CD4-positive, alpha-beta memory T cell (primary cell): ENCODE results near the gene C18orf54. TPM values are rescaled to one million over a fixed set of nuclear protein-coding genes. Genes with fewer than 3 reads are reported as not detected.
A peak's percentile ranks its signal among the peaks of the same experiment; 100 is the strongest.
"Not testable (repeated sequence)": the region's sequence is repeated elsewhere in the genome, so short reads cannot be mapped to it uniquely, and the experiment has no call there.

Source experiments
- CTCF ChIA-PET: fragments of 350-600 bp; sonication (Branson Sonifier 250); formaldehyde crosslinking; loops from one replicate; lab custom pipeline; 2021; ENCODE audit warnings: inconsistent platforms; ENCODE audit not compliant: partially characterized antibody; lab: Charles Lee
- POLR2A ChIA-PET: fragments of 350-600 bp; sonication (Branson Sonifier 250); formaldehyde crosslinking; loops from one replicate; lab custom pipeline; 2021; ENCODE audit not compliant: partially characterized antibody; lab: Charles Lee
- DNase-seq, 5 donors: peaks; one replicate each; pipeline versions ENCODE4 v3.0.0 to v3.0.0-alpha.2; 2020 to 2022; ENCODE audit warnings: mixed read lengths in 1 of 5
- H3K27ac ChIP-seq: one replicate; pipeline ENCODE4 v1.7.0; 2013; ENCODE audit warnings: low read depth, low read length
- H3K27me3 ChIP-seq: 2 replicates; pipeline ENCODE4 v1.7.0; 2013; ENCODE audit warnings: mild to moderate bottlenecking, low read length, moderate library complexity; ENCODE audit not compliant: insufficient read depth
- H3K36me3 ChIP-seq: 2 replicates; pipeline ENCODE4 v1.7.0; 2013; ENCODE audit warnings: mild to moderate bottlenecking, low read length, moderate library complexity; ENCODE audit not compliant: insufficient read depth
- H3K4me1 ChIP-seq: 2 replicates; pipeline ENCODE4 v1.7.0; 2013; ENCODE audit warnings: mild to moderate bottlenecking, low read length, moderate library complexity; ENCODE audit not compliant: insufficient read depth
- H3K4me3 ChIP-seq, 2 donors: one replicate each; pipeline ENCODE4 v1.7.0; 2013; ENCODE audit warnings: low read length in 2 of 2, mild to moderate bottlenecking in 1 of 2
- H3K9me3 ChIP-seq, 2 donors: one replicate each; pipeline ENCODE4 v1.7.0; 2013; ENCODE audit warnings: low read length in 2 of 2, control low read depth in 1 of 2; ENCODE audit not compliant: control insufficient read depth in 1 of 2
- H3K27ac Mint-ChIP-seq, 7 donors: one replicate each; pipeline ENCODE4 v1.8.0; 2020 to 2021; ENCODE audit warnings: mixed read lengths in 7 of 7, mild to moderate bottlenecking in 6 of 7, inconsistent platforms in 3 of 7, moderate library complexity in 3 of 7
- H3K27me3 Mint-ChIP-seq, 2 donors: one replicate each; pipeline ENCODE4 v1.8.0; 2020 to 2021; ENCODE audit warnings: mixed read lengths in 2 of 2
- H3K36me3 Mint-ChIP-seq, 2 donors: one replicate each; pipeline ENCODE4 v1.8.0; 2020 to 2021; ENCODE audit warnings: mixed read lengths in 2 of 2, inconsistent platforms in 1 of 2, mild to moderate bottlenecking in 1 of 2
- H3K4me1 Mint-ChIP-seq, 4 donors: one replicate each; pipeline ENCODE4 v1.8.0; 2020 to 2021; ENCODE audit warnings: mixed read lengths in 4 of 4, mild to moderate bottlenecking in 1 of 4
- H3K4me3 Mint-ChIP-seq, 8 donors: one replicate each; pipeline ENCODE4 v1.8.0; 2020 to 2021; ENCODE audit warnings: mixed read lengths in 8 of 8, mild to moderate bottlenecking in 7 of 8, moderate library complexity in 6 of 8, inconsistent platforms in 3 of 8
- H3K9me3 Mint-ChIP-seq, 8 donors: one replicate each; pipeline ENCODE4 v1.8.0; 2020 to 2021; ENCODE audit warnings: mixed read lengths in 8 of 8, mild to moderate bottlenecking in 5 of 8, inconsistent platforms in 3 of 8, moderate library complexity in 1 of 8
- intact Hi-C: fragments of 100-400 bp; cut with micrococcal nuclease; formaldehyde crosslinking; loops from one replicate; pipeline ENCODE4 v1.15.1; 2023
- polyA plus RNA-seq, 2 donors: library from polyadenylated mRNA; unstranded; fragments of 300-500 nt; fragmentation: Illumina TruSeq; gene quantifications; one replicate each; pipeline ENCODE4 v1.2.3, GENCODE V29; 2021
- total RNA-seq, 2 experiments: library from RNA; stranded (reverse); gene quantifications; one replicate each; pipeline ENCODE4 v1.2.3, GENCODE V29; 2021

The C18orf54 gene
- total RNA-seq (1 to 10 TPM; 3.8 TPM), polyA plus RNA-seq (1 to 10 TPM in 1 of 2 donors, under 1 TPM in 1; 0.53 to 1.0 TPM)

GRCh38 chr18:54357660-54358494, at the start of gene C18orf54, which contains the start of gene STARD6:
Gene C18orf54, plus strand, starts transcription at chr18:54357906. Its CDS starts 2,667 bp downstream, at chr18:54360573.
Gene STARD6, minus strand, starts transcription at chr18:54357858. Its CDS starts 3,285 bp downstream, at chr18:54354573.
- peak; percentile 88 to 93 (median 91) for DNase-seq
- H3K27ac ChIP-seq = peak within 1 kb of the TSS; percentile 66
- Mint-ChIP-seq H3K9me3 (no peaks in the 10 kb centered on the region), H3K27ac (peak within 1 kb of the TSS; percentile 87 to 97 (median 96)), H3K27me3 (peaks cover 0 to 1% of the 10 kb centered on the region in 2 donors), H3K36me3 (peaks cover 0 to 6% of the 10 kb centered on the region in 2 donors), H3K4me1 (peaks cover 10 to 20% (median 14%) of the 10 kb centered on the region in 4 donors), H3K4me3 (peak within 1 kb of the TSS; percentile 96 to 100 (median 98))
- peaks cover 12% of the 10 kb centered on the region for H3K4me1 ChIP-seq
- intact Hi-C loops = loop anchor here (1.0 to 10.0 kb wide), 5 partner anchors 34 to 467 kb away; partner anchors contain the start of genes MBD2, POLI and RAB27B
- no peaks in the 10 kb centered on the region for H3K36me3 ChIP-seq
- H3K4me3 ChIP-seq = peak within 1 kb of the TSS; percentile 87 to 90
- ChIA-PET CTCF (interaction anchor here (0.6 to 2.8 kb wide), 29 partner anchors 9 to 313 kb away, joined by 3 to 36 read pairs (median 3); partner anchors contain the start of gene MBD2), POLR2A (interaction anchor here (0.8 to 3.4 kb wide), 7 partner anchors 14 to 138 kb away, joined by 3 to 25 read pairs (median 6); partner anchors contain the start of genes MBD2 and POLI)
- H3K27me3 ChIP-seq = no peaks in the 10 kb centered on the region
- no peaks in the 10 kb centered on the region for H3K9me3 ChIP-seq

GRCh38 chr18:54309564-54309963, 48.1 kb upstream of the C18orf54 start:
- H3K4me3 Mint-ChIP-seq, DNase-seq, H3K36me3 Mint-ChIP-seq, CTCF ChIA-PET, H3K27me3 ChIP-seq, H3K27ac Mint-ChIP-seq, H3K4me3 ChIP-seq, POLR2A ChIA-PET, H3K9me3 Mint-ChIP-seq, intact Hi-C loops, H3K4me1 Mint-ChIP-seq, H3K27ac ChIP-seq, H3K4me1 ChIP-seq, H3K9me3 ChIP-seq, H3K36me3 ChIP-seq, H3K27me3 Mint-ChIP-seq: not testable (repeated sequence)

GRCh38 chr18:54316071-54316820, 41.5 kb upstream of the C18orf54 start:
- H3K9me3 Mint-ChIP-seq = peaks cover 0 to 4% (median under 1%) of the 10 kb centered on the region in 8 donors
- no peak overlapping the region for H3K4me3 Mint-ChIP-seq
- no peak for DNase-seq
- Histone ChIP-seq H3K9me3 (no peaks in the 10 kb centered on the region), H3K4me1 (no peaks in the 10 kb centered on the region), H3K36me3 (no peaks in the 10 kb centered on the region), H3K4me3 (no peak overlapping the region), H3K27me3 (no peaks in the 10 kb centered on the region), H3K27ac (no peak overlapping the region)
- no peaks in the 10 kb centered on the region for H3K36me3 Mint-ChIP-seq
- intact Hi-C loops = no loop called here
- H3K27me3 Mint-ChIP-seq = peaks cover 0 to 19% of the 10 kb centered on the region in 2 donors
- ChIA-PET CTCF (no interaction called here), POLR2A (no interaction called here)
- H3K4me1 Mint-ChIP-seq = no peaks in the 10 kb centered on the region
- no peak overlapping the region for H3K27ac Mint-ChIP-seq

GRCh38 chr18:54323561-54323960, 34.1 kb upstream of the C18orf54 start:
- CTCF ChIA-PET = interaction anchor here (0.9 kb wide), 1 partner anchor 34 kb away, joined by 3 read pairs; the partner anchor contains the start of genes C18orf54 and STARD6
- intact Hi-C loops = no loop called here

GRCh38 chr18:54323970-54324369, 33.7 kb upstream of the C18orf54 start:
- Mint-ChIP-seq H3K27me3 (peaks cover 0 to 7% of the 10 kb centered on the region in 2 donors), H3K27ac (no peak overlapping the region), H3K36me3 (no peaks in the 10 kb centered on the region), H3K9me3 (no peaks in the 10 kb centered on the region), H3K4me1 (no peaks in the 10 kb centered on the region), H3K4me3 (no peak overlapping the region)
- intact Hi-C loops = no loop called here
- CTCF ChIA-PET = no interaction called here
- Histone ChIP-seq H3K36me3 (no peaks in the 10 kb centered on the region), H3K9me3 (no peaks in the 10 kb centered on the region), H3K27ac (no peak overlapping the region), H3K4me1 (no peaks in the 10 kb centered on the region), H3K4me3 (no peak overlapping the region), H3K27me3 (no peaks in the 10 kb centered on the region)
- DNase-seq = no peak
- POLR2A ChIA-PET = no interaction called here

More at GRCh38 chr18:54323561-54323960, 34.1 kb upstream of the C18orf54 start:
- POLR2A ChIA-PET = no interaction called here
- H3K27ac Mint-ChIP-seq = no peak overlapping the region
- no peaks in the 10 kb centered on the region for H3K27me3 ChIP-seq
- H3K4me1 ChIP-seq = no peaks in the 10 kb centered on the region
- H3K4me3 ChIP-seq = no peak overlapping the region
- no peak for DNase-seq
- H3K36me3 ChIP-seq = no peaks in the 10 kb centered on the region
- H3K4me1 Mint-ChIP-seq = no peaks in the 10 kb centered on the region
- H3K27me3 Mint-ChIP-seq = peaks cover 0 to 8% of the 10 kb centered on the region in 2 donors
- H3K4me3 Mint-ChIP-seq = no peak overlapping the region
- no peaks in the 10 kb centered on the region for H3K36me3 Mint-ChIP-seq
- no peaks in the 10 kb centered on the region for H3K9me3 Mint-ChIP-seq
- no peaks in the 10 kb centered on the region for H3K9me3 ChIP-seq
- H3K27ac ChIP-seq = no peak overlapping the region

GRCh38 chr18:54327818-54328217, 29.9 kb upstream of the C18orf54 start:
- Mint-ChIP-seq H3K36me3 (no peaks in the 10 kb centered on the region), H3K27me3 (peaks cover 0 to 6% of the 10 kb centered on the region in 2 donors), H3K9me3 (no peaks in the 10 kb centered on the region), H3K4me3 (no peak overlapping the region), H3K4me1 (no peaks in the 10 kb centered on the region), H3K27ac (no peak overlapping the region)
- Histone ChIP-seq H3K27ac (no peak overlapping the region), H3K4me1 (no peaks in the 10 kb centered on the region), H3K36me3 (no peaks in the 10 kb centered on the region), H3K9me3 (no peaks in the 10 kb centered on the region), H3K27me3 (no peaks in the 10 kb centered on the region), H3K4me3 (no peak overlapping the region)
- ChIA-PET CTCF (no interaction called here), POLR2A (no interaction called here)
- no peak for DNase-seq
- intact Hi-C loops = no loop called here

- no peaks in the 10 kb centered on the region for H3K36me3 ChIP-seq
- Mint-ChIP-seq H3K27ac (no peak overlapping the region), H3K9me3 (no peaks in the 10 kb centered on the region), H3K27me3 (peaks cover under 1 to 6% of the 10 kb centered on the region in 2 donors), H3K4me3 (no peak overlapping the region), H3K4me1 (no peaks in the 10 kb centered on the region), H3K36me3 (no peaks in the 10 kb centered on the region)
- no peaks in the 10 kb centered on the region for H3K27me3 ChIP-seq
- CTCF ChIA-PET = interaction anchor here (1.1 kb wide), 1 partner anchor 107 kb away, joined by 4 read pairs; no protein-coding TSS in a partner anchor
- no peak overlapping the region for H3K4me3 ChIP-seq
- POLR2A ChIA-PET = no interaction called here
- no peaks in the 10 kb centered on the region for H3K9me3 ChIP-seq
- intact Hi-C loops = no loop called here
- no peak overlapping the region for H3K27ac ChIP-seq
- H3K4me1 ChIP-seq = no peaks in the 10 kb centered on the region
- DNase-seq = no peak
Measured at GRCh38 chr18:54329787-54330186, 27.9 kb upstream of the C18orf54 start.
